Nasal cavity respiratory epithelium epithelial cell of viscerocranial mucosa (primary cell): Measurements from ENCODE around the gene ARHGAP33. TPM values are rescaled to one million over a fixed set of nuclear protein-coding genes. Genes with fewer than 3 reads are reported as not detected.

ENCODE experiments used
- total RNA-seq: library from RNA; depleted of rRNA; stranded (reverse); fragments of >200 nt; gene quantifications from 2 replicates; pipeline ENCODE4 v1.2.3, GENCODE V29; 2014

The ARHGAP33 gene, protein sequence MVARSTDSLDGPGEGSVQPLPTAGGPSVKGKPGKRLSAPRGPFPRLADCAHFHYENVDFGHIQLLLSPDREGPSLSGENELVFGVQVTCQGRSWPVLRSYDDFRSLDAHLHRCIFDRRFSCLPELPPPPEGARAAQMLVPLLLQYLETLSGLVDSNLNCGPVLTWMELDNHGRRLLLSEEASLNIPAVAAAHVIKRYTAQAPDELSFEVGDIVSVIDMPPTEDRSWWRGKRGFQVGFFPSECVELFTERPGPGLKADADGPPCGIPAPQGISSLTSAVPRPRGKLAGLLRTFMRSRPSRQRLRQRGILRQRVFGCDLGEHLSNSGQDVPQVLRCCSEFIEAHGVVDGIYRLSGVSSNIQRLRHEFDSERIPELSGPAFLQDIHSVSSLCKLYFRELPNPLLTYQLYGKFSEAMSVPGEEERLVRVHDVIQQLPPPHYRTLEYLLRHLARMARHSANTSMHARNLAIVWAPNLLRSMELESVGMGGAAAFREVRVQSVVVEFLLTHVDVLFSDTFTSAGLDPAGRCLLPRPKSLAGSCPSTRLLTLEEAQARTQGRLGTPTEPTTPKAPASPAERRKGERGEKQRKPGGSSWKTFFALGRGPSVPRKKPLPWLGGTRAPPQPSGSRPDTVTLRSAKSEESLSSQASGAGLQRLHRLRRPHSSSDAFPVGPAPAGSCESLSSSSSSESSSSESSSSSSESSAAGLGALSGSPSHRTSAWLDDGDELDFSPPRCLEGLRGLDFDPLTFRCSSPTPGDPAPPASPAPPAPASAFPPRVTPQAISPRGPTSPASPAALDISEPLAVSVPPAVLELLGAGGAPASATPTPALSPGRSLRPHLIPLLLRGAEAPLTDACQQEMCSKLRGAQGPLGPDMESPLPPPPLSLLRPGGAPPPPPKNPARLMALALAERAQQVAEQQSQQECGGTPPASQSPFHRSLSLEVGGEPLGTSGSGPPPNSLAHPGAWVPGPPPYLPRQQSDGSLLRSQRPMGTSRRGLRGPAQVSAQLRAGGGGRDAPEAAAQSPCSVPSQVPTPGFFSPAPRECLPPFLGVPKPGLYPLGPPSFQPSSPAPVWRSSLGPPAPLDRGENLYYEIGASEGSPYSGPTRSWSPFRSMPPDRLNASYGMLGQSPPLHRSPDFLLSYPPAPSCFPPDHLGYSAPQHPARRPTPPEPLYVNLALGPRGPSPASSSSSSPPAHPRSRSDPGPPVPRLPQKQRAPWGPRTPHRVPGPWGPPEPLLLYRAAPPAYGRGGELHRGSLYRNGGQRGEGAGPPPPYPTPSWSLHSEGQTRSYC
- total RNA-seq, result 0.57 TPM in 1 of 2 replicates, not detected in the other

GRCh38 chr19:35775298-35776101 lies at the start of gene ARHGAP33:
ARHGAP33 (plus strand) TSS chr19:35775564; CDS start chr19:35775659, 95 bp downstream.

DNA sequence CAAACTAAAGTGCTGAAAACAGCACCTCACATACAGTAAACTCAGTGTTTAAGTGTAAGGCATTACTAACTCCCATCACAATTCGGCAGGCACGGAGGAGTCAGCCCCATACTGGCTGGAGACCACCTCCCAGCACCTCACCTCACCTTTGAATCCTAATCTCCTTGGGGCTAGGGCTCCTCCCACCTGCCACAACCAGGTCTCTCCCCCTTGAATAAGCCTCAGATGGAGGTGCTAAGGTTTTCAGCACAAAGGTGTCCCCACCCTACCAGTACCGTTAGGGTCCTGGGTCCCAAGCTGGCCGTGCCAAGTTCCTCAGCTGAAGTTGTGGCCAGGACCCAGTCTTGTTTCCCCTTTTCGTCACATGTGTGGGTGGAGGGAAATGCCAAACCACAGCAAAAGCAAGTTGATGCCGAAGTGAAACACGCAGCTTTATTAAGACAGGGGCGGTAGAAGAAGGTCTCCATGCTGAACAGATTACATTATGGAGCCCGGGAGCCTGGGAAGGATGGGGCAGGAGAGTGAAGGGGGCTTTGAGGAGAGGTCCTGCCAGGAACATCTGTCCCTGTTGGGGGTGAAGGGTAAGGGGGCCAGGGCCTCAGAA lies 33.1 kb upstream of the ARHGAP33 start, which contains the start of gene IGFLR1:
Gene IGFLR1 (minus strand): TSS at position 332 of the 604 bp plus-strand sequence. CDS start 1,272 bp downstream, outside the sequence.

GRCh38 chr19:35745328-35746086 lies 29.9 kb upstream of the ARHGAP33 start, which contains the start of the genes PSENEN and U2AF1L4:
PSENEN (plus strand) TSS chr19:35745651; CDS start chr19:35745931, 280 bp downstream.
U2AF1L4 (minus strand) TSS chr19:35745418; CDS start chr19:35745391, 27 bp downstream.

DNA sequence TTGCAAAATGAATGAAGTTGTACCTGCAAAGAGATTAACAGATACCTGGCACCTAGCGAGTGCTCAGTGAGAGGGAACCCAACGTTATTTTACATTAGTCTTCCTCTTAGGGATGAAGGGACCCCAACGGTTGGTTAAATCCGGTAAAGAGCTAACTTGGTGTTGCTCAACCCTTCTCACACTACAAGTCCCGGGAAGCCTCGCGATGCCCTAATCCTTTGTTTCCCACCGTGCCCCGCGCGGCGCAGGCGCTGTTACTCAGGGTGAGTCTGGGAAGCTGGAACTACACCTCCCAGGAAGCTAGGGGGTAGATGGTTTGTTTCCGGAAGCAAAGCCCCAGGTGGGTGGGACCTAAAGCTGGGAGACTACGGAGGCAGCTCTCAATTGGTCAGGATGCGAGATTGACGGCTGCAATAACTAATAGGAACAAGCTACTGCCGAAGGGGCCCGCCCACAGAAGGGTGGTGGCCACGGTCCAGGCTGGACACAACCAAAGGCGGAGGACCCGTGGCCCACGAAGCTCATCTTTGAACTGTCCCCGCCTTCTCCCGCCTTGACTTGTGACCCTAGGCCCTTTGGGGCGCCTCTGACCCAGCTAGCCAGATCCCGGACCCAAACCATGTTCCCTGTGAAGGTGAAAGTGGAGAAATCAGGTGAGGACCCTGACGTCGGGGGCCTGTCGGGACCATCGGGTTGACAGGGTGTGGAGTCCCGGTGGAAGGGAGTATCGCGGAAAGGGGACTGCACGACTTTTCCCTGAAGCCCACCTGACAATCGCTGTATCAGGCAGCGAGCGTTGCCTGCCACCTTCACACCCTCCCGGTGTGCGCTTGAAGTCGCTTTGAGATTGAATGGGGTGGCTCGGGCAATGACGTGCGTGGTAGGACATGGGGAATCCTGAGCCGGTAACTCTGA lies 27.0 kb upstream of the ARHGAP33 start, which contains the start of gene LIN37:
Gene LIN37 (plus strand): TSS at position 471 of the 915 bp plus-strand sequence. CDS start 149 bp downstream, at position 620.

DNA sequence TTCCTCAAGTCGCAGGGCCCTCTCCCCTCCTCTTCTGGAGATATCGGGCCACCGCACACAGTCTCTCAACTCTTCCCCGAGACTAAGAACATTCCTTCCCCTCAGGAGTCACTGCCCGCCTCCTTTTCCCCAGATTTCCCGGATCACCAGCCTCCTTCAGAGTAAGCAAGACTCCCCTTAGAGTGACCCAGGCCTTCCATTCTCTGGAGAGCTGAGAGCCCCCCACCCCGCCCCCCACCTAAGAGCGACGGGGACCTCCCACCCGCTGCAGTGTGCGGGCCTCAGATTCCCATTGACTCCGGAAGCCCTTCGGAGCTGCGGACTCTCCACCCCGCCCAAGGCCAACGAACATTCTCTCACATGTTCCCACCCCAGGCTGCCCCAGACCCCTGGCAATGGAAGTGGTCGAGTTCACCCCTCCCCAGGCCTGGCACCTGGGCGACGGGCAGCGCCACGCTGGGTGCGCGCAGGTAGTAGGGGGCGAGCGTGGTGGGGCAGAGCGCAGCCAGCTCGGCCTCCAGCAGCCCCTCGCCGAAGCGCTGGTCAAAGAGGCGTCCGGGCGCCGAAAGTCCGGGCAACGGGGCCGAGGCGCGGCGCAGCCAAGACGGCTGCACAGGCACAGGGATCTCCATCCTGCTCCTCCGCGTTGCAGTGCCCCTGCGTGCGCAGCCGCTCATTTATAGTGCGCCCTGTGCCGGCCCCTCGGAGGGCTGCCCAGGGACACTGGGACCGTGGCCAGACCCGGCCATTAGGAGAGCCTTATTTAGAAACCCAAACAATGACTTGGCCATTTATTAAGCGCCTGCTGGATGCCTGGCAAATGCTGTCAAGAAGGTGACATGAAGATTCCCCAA lies 18.8 kb upstream of the ARHGAP33 start, which contains the start of gene HSPB6:
Gene HSPB6 (minus strand): TSS at position 653 of the 854 bp plus-strand sequence. CDS start 21 bp downstream, at position 632.

GRCh38 chr19:35757749-35758608 lies 17.4 kb upstream of the ARHGAP33 start, which contains the start of gene PROSER3:
PROSER3 (plus strand) TSS chr19:35758176; CDS start chr19:35758216, 40 bp downstream.

DNA sequence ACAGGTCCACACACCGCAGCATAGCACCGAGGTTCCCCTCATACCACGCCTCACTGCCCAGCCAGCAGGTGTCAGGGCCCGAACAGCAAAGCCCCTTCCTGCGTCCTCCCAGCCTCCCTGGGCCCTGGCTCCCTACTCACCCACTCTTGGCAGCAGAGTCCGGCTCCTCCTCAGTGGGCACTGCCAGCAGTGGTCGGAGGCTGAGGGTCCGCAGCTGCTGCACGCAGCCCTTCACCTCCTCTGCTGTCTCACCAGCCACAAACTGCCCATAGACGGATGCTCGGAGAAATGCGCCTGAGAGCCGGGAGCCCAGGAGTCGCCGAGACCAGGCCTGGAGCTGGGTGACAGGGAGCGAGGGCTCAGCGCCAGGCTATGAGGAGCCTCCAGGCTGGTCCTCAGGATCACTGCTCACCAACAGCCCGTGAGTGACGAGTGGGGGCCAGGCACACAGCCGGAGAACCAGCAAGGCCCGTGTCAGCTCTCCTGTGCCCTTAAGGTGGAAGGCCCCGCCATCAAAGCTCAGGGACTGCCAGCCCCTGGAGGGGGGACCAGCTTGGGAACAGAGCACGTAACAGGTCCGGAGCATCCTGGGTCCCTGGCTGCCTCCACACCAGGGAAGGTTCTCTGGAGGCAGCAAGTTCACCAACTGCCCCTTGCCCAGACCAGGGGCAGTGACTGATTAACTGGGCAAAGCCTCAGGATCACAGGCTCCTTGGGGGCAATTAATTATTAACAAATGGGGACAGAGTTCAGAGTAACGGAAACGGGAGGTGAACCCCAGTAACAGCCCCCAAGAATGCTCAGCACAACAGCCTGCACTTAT lies 37.1 kb downstream of the ARHGAP33 start, which contains the start of gene PRODH2:
Gene PRODH2 (minus strand): TSS at position 626 of the 823 bp plus-strand sequence. CDS start 40 bp downstream, at position 586.

Other genes starting within 250 kb of the ARHGAP33 start
- gene SBSN, start 247.3 kb upstream of the ARHGAP33 start, total RNA-seq, result 16.5 and 67.3 TPM in 2 replicates
- not detected in 2 replicates for gene GAPDHS, start 242.1 kb upstream of the ARHGAP33 start, total RNA-seq
- gene TMEM147, start 229.9 kb upstream of the ARHGAP33 start, total RNA-seq, result 99.0 and 109 TPM in 2 replicates
- not detected in 2 replicates for gene ATP4A, start 211.9 kb upstream of the ARHGAP33 start, total RNA-seq
- not detected in 2 replicates for gene PMIS2, start 189.4 kb upstream of the ARHGAP33 start, total RNA-seq
- 3.1 and 4.6 TPM in 2 replicates for gene HAUS5, start 162.8 kb upstream of the ARHGAP33 start, total RNA-seq
- 33.2 and 37.9 TPM in 2 replicates for gene RBM42, start 146.5 kb upstream of the ARHGAP33 start, total RNA-seq
- 0.34 TPM in 1 of 2 replicates, not detected in the other for gene ETV2, start 133.8 kb upstream of the ARHGAP33 start, total RNA-seq
- gene COX6B1, start 127.2 kb upstream of the ARHGAP33 start, total RNA-seq, result 88.5 and 102 TPM in 2 replicates
- gene UPK1A, start 109.0 kb upstream of the ARHGAP33 start, total RNA-seq, result not detected in 2 replicates
- gene ZBTB32, start 71.0 kb upstream of the ARHGAP33 start, total RNA-seq, result not detected in 2 replicates
- 4.1 and 21.1 TPM in 2 replicates for gene KMT2B, start 57.6 kb upstream of the ARHGAP33 start, total RNA-seq
- gene IGFLR1, start 33.1 kb upstream of the ARHGAP33 start, total RNA-seq, result under 0.01 and 0.43 TPM in 2 replicates
- 9.1 and 12.6 TPM in 2 replicates for gene U2AF1L4, start 30.1 kb upstream of the ARHGAP33 start, total RNA-seq
- 14.9 and 15.7 TPM in 2 replicates for gene PSENEN, start 29.9 kb upstream of the ARHGAP33 start, total RNA-seq
- gene LIN37, start 27.0 kb upstream of the ARHGAP33 start, total RNA-seq, result 5.8 and 7.3 TPM in 2 replicates
- under 0.01 and 0.28 TPM in 2 replicates for gene HSPB6, start 18.5 kb upstream of the ARHGAP33 start, total RNA-seq
- gene PROSER3, start 17.4 kb upstream of the ARHGAP33 start, total RNA-seq, result 2.1 and 5.7 TPM in 2 replicates
- not detected in 2 replicates for gene PRODH2, start 37.3 kb downstream of the ARHGAP33 start, total RNA-seq
- gene NPHS1, start 76.9 kb downstream of the ARHGAP33 start, total RNA-seq, result not detected in 2 replicates
- gene KIRREL2, start 81.3 kb downstream of the ARHGAP33 start, total RNA-seq, result not detected in 2 replicates
- gene APLP1, start 93.0 kb downstream of the ARHGAP33 start, total RNA-seq, result 0.64 TPM in 1 of 2 replicates, not detected in the other
- 3.4 and 3.6 TPM in 2 replicates for gene NFKBID, start 125.0 kb downstream of the ARHGAP33 start, total RNA-seq
- 0.14 TPM in 1 of 2 replicates, not detected in the other for gene HCST, start 127.0 kb downstream of the ARHGAP33 start, total RNA-seq
- not detected in 2 replicates for gene TYROBP, start 132.7 kb downstream of the ARHGAP33 start, total RNA-seq
- gene LRFN3, start 160.8 kb downstream of the ARHGAP33 start, total RNA-seq, result 2.4 and 6.5 TPM in 2 replicates
- 7.5 and 16.1 TPM in 2 replicates for gene SDHAF1, start 219.6 kb downstream of the ARHGAP33 start, total RNA-seq
- gene SYNE4, start 233.2 kb downstream of the ARHGAP33 start, total RNA-seq, result 1.4 and 5.2 TPM in 2 replicates
- 12.0 and 15.4 TPM in 2 replicates for gene ALKBH6, start 238.6 kb downstream of the ARHGAP33 start, total RNA-seq